Loucy (cell line): ENCODE measurements around the gene HRC.
A peak's percentile ranks its signal among the peaks of the same experiment; 100 is the strongest.

Experiments used
- H2AFZ ChIP-seq: fragments of 200-600 bp; sonication (generic); 2 replicates; pipeline ENCODE4 v1.6.0; 2016; ENCODE audit warnings: antibody characterized with exemption, mild to moderate bottlenecking, low read length, moderate library complexity
- H3F3A ChIP-seq: fragments of 200-600 bp; 2 replicates; pipeline ENCODE4 v1.6.0; 2016; ENCODE audit warnings: antibody characterized with exemption, low read depth, mild to moderate bottlenecking
- H3K27me3 ChIP-seq: fragments of 200-600 bp; sonication (generic); 2 replicates; pipeline ENCODE4 v1.6.1; 2014; ENCODE audit warnings: low read length, mild to moderate bottlenecking; ENCODE audit not compliant: insufficient read depth, poor library complexity, severe bottlenecking
- H3K36me3 ChIP-seq: fragments of 200-600 bp; sonication (generic); 2 replicates; pipeline ENCODE4 v1.6.1; 2016; ENCODE audit warnings: low read length; ENCODE audit not compliant: insufficient read depth
- H3K4me1 ChIP-seq: fragments of 200-600 bp; sonication (generic); 2 replicates; pipeline ENCODE4 v1.5.1; 2014; ENCODE audit warnings: low read length, mild to moderate bottlenecking; ENCODE audit not compliant: insufficient read depth, poor library complexity, severe bottlenecking
- H3K4me2 ChIP-seq: fragments of 200-600 bp; sonication (generic); 2 replicates; pipeline ENCODE4 v1.6.0; 2014; ENCODE audit warnings: antibody characterized with exemption, low read length, low read depth, mild to moderate bottlenecking; ENCODE audit not compliant: poor library complexity, severe bottlenecking
- H3K4me3 ChIP-seq: fragments of 200-600 bp; sonication (generic); 2 replicates; pipeline ENCODE4 v1.5.1; 2014; ENCODE audit warnings: low read length, mild to moderate bottlenecking, mixed read lengths; ENCODE audit not compliant: poor library complexity, severe bottlenecking
- H3K79me2 ChIP-seq: fragments of 200-600 bp; sonication (generic); 2 replicates; pipeline ENCODE4 v1.6.1; 2014; ENCODE audit warnings: low read length; ENCODE audit not compliant: insufficient read depth
- H3K9ac ChIP-seq: fragments of 200-600 bp; sonication (generic); 2 replicates; pipeline ENCODE4 v1.6.0; 2014; ENCODE audit warnings: mild to moderate bottlenecking, low read depth, low read length, moderate library complexity; ENCODE audit not compliant: poor library complexity, severe bottlenecking
- H3K9me2 ChIP-seq: fragments of 200-600 bp; sonication (generic); replicated peaks from 2 replicates; pipeline ENCODE4 v1.6.1; 2016; ENCODE audit warnings: low read depth, low read length, mixed read lengths
- H3K9me3 ChIP-seq: fragments of 200-600 bp; sonication (generic); 2 replicates; pipeline ENCODE4 v1.6.1; 2014; ENCODE audit warnings: mild to moderate bottlenecking, antibody characterized with exemption, low read length, low read depth; ENCODE audit not compliant: insufficient read depth
- H4K20me1 ChIP-seq: fragments of 200-600 bp; sonication (generic); 2 replicates; pipeline ENCODE4 v1.6.0; 2014; ENCODE audit warnings: antibody characterized with exemption, low read length, mild to moderate bottlenecking; ENCODE audit not compliant: insufficient read depth, poor library complexity, severe bottlenecking
- CTCF ChIP-seq: fragments of 200-600 bp; sonication (generic); conservative IDR thresholded peaks from 2 replicates; pipeline ENCODE4 v1.5.1; 2014; ENCODE audit warnings: mild to moderate bottlenecking, antibody characterized with exemption, low read length
- EZH2phosphoT487 ChIP-seq: fragments of 200-600 bp; IDR thresholded peaks from 2 replicates; pipeline ENCODE4 v1.6.1; 2018; ENCODE audit warnings: antibody characterized with exemption, mild to moderate bottlenecking, moderate library complexity, borderline replicate concordance

The HRC gene

DNA sequence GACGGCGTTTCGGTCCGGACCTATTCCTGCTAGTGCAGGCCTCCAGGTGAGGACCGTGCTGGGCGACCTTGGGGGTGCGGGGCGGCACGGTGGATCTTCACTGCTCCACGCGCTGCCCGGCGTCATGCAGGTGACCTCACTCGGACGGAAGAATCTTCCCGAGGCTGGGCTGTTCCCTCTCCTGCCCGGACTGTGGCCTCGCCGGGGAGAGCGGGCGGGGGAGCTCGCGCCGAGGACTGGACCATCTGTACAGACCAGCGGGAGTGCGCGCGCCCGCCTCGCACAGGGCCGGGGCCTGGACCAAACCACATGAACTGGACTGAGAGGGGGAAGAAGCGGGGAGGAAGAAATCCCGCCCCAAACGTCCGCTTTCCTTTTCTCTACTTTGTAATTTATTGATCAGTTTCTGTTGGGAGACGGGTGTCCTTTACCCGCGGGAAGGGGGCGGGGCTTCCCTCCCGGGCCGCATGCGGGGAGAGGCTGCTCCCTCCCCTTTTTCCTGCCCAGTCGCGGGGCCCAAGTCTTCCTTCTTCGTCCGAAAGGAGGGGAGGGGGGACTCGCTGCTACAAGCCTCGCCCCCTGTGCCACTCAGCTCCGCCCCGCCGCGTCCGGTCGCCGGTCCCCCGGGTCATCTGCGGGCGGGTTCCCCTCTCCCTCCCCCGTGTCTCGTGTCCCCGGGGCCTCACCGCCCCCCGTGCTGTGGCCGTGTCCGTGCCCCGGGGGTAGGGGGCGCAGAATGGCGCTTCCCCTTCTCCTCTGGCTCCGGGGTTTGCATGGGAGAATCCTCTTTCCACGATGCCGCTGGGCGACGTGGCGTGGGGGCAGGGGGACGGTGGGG lies 4.9 kb downstream of the HRC start:
- Histone ChIP-seq H3K9me3 (no peaks in the 10 kb centered on the region), H3K4me1 (peaks cover 17% of the 10 kb centered on the region), H3K4me3 (peak overlapping the region; percentile 84), H3K36me3 (no peaks in the 10 kb centered on the region), H3K4me2 (peak overlapping the region; percentile 90), H4K20me1 (no peaks in the 10 kb centered on the region), H3K27me3 (no peaks in the 10 kb centered on the region), H3K9me2 (no peaks in the 10 kb centered on the region), H3F3A (no peaks in the 10 kb centered on the region), H2AFZ (peak overlapping the region; percentile 92), H3K79me2 (no peaks in the 10 kb centered on the region), H3K9ac (peak overlapping the region; percentile 83)
- TF ChIP-seq EZH2phosphoT487 (no peak), CTCF (no peak)

- Histone ChIP-seq H3K4me1 (peaks cover 18% of the 10 kb centered on the region), H3K9me2 (no peaks in the 10 kb centered on the region), H3K36me3 (no peaks in the 10 kb centered on the region), H3K9me3 (no peaks in the 10 kb centered on the region), H3K9ac (peak overlapping the region; percentile 83), H2AFZ (peak overlapping the region; percentile 92), H4K20me1 (no peaks in the 10 kb centered on the region), H3K27me3 (no peaks in the 10 kb centered on the region), H3K79me2 (no peaks in the 10 kb centered on the region), H3K4me2 (peak overlapping the region; percentile 90), H3F3A (no peaks in the 10 kb centered on the region), H3K4me3 (peak overlapping the region; percentile 84)
- TF ChIP-seq CTCF: no peak
- TF ChIP-seq EZH2phosphoT487: no peak
Measured at GRCh38 chr19:49149652-49150105, 5.5 kb downstream of the HRC start.

DNA sequence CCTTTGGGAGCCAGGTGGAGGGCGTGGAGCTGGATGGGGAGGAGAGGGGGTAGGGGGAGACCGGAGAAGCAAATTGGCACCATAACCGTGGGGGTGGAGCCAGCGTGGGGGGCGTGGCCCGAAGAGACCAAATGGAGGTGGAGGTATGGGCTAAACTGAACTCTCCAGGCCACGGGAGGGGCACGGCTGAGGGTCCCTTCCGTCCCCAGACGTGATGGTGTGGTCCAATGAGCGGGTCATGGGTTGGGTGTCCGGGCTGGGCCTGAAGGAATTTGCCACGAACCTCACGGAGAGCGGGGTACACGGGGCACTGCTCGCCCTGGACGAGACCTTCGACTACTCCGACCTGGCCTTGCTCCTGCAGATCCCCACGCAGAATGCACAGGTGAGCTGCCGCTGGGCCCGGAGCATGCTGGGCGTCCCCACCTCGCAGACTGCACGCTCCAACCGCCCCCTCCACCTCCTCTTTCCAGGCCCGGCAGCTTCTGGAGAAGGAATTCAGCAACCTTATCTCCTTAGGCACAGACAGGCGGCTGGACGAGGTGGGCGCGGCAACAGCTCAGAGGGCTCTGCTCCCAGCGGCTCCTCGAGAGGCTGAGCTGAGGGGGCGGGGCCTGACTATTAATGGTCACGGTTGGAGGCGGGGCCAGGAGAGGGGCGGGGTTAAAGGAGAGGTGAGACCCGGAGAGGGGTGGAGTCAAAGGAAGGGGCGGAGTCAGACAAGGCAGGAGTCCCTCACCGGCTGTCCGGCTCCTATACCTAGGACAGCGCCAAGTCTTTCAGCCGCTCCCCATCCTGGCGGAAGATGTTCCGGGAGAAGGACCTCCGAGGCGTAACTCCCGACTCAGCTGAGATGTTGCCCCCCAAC lies 6.2 kb downstream of the HRC start:
- peak overlapping the region; percentile 83 for H3K9ac ChIP-seq
- H3K36me3 ChIP-seq: no peaks in the 10 kb centered on the region
- peak overlapping the region; percentile 84 for H3K4me3 ChIP-seq
- H3K4me1 ChIP-seq: peaks cover 18% of the 10 kb centered on the region
- H2AFZ ChIP-seq: peak overlapping the region; percentile 92; the same call in 1 of the 2 replicates
- no peak for TF ChIP-seq CTCF
- TF ChIP-seq EZH2phosphoT487: no peak
- H3K27me3 ChIP-seq: no peaks in the 10 kb centered on the region
- H3K9me2 ChIP-seq: no peaks in the 10 kb centered on the region
- H3F3A ChIP-seq: no peaks in the 10 kb centered on the region
- H3K79me2 ChIP-seq: no peaks in the 10 kb centered on the region
- no peaks in the 10 kb centered on the region for H4K20me1 ChIP-seq
- H3K4me2 ChIP-seq: peak overlapping the region; percentile 90
- no peaks in the 10 kb centered on the region for H3K9me3 ChIP-seq
